Measurements from ENCODE around the gene FAM120B. TPM values are rescaled to one million over a fixed set of nuclear protein-coding genes. Genes with fewer than 3 reads are reported as not detected.

The FAM120B gene
- total and polyA plus RNA-seq, 2 experiments from 2014 or later: 7.2 to 16.7 TPM

DNA sequence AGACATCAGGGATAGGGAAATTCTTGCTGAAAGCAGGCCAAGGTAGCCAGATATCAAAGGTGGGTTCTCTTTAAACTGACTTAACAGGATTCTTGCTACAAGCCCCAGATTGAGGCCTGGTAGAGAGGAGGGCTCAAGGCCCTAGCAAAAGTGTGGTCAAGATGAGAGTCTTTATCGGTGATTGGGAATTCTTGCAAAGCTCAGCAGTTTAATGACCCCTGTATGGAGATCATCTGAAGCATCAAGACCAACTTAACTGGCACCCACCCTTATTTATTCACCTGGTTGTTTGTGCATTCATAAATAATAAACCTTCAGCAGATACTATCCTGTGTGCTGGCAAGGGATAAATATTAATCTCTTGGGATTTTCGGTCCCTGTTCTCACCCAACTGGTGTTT, 6.3 kb downstream of the FAM120B start:
- H2AFZ ChIP-seq: no peak overlapping the region
- H3K4me2 ChIP-seq: no peak overlapping the region
- Mint-ChIP-seq H3K4me1 (peaks cover 17% of the 10 kb centered on the region), H3K36me3 (ENCODE audit: low read depth) (no peaks in the 10 kb centered on the region), H3K4me3 (no peak overlapping the region), H3K27ac (no peak overlapping the region), H3K27me3 (ENCODE audit: insufficient read depth, low read depth, poor library complexity) (peaks cover 4% of the 10 kb centered on the region), H3K9me3 (no peaks in the 10 kb centered on the region)
- H3K36me3 ChIP-seq (ENCODE audit: insufficient read depth): no peaks in the 10 kb centered on the region
- no peaks in the 10 kb centered on the region for H3K9me2 ChIP-seq (ENCODE audit: insufficient read depth)
- TF ChIP-seq EZH2 (IDR thresholded peaks at IDR 0.05; ENCODE audit: low read depth, unreplicated experiment): no peak
- TF ChIP-seq, protein P1, sequence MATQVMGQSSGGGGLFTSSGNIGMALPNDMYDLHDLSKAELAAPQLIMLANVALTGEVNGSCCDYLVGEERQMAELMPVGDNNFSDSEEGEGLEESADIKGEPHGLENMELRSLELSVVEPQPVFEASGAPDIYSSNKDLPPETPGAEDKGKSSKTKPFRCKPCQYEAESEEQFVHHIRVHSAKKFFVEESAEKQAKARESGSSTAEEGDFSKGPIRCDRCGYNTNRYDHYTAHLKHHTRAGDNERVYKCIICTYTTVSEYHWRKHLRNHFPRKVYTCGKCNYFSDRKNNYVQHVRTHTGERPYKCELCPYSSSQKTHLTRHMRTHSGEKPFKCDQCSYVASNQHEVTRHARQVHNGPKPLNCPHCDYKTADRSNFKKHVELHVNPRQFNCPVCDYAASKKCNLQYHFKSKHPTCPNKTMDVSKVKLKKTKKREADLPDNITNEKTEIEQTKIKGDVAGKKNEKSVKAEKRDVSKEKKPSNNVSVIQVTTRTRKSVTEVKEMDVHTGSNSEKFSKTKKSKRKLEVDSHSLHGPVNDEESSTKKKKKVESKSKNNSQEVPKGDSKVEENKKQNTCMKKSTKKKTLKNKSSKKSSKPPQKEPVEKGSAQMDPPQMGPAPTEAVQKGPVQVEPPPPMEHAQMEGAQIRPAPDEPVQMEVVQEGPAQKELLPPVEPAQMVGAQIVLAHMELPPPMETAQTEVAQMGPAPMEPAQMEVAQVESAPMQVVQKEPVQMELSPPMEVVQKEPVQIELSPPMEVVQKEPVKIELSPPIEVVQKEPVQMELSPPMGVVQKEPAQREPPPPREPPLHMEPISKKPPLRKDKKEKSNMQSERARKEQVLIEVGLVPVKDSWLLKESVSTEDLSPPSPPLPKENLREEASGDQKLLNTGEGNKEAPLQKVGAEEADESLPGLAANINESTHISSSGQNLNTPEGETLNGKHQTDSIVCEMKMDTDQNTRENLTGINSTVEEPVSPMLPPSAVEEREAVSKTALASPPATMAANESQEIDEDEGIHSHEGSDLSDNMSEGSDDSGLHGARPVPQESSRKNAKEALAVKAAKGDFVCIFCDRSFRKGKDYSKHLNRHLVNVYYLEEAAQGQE (IDR thresholded peaks at IDR 0.05; ENCODE audit: unreplicated experiment): no peak
- TF ChIP-seq POLR2AphosphoS5 (IDR thresholded peaks at IDR 0.05; ENCODE audit: low read depth): no peak
- no peak for TF ChIP-seq ZNF331 (CRISPR knock-in tag; IDR thresholded peaks at IDR 0.05; ENCODE audit: low read depth)
- TF ChIP-seq, protein P2, sequence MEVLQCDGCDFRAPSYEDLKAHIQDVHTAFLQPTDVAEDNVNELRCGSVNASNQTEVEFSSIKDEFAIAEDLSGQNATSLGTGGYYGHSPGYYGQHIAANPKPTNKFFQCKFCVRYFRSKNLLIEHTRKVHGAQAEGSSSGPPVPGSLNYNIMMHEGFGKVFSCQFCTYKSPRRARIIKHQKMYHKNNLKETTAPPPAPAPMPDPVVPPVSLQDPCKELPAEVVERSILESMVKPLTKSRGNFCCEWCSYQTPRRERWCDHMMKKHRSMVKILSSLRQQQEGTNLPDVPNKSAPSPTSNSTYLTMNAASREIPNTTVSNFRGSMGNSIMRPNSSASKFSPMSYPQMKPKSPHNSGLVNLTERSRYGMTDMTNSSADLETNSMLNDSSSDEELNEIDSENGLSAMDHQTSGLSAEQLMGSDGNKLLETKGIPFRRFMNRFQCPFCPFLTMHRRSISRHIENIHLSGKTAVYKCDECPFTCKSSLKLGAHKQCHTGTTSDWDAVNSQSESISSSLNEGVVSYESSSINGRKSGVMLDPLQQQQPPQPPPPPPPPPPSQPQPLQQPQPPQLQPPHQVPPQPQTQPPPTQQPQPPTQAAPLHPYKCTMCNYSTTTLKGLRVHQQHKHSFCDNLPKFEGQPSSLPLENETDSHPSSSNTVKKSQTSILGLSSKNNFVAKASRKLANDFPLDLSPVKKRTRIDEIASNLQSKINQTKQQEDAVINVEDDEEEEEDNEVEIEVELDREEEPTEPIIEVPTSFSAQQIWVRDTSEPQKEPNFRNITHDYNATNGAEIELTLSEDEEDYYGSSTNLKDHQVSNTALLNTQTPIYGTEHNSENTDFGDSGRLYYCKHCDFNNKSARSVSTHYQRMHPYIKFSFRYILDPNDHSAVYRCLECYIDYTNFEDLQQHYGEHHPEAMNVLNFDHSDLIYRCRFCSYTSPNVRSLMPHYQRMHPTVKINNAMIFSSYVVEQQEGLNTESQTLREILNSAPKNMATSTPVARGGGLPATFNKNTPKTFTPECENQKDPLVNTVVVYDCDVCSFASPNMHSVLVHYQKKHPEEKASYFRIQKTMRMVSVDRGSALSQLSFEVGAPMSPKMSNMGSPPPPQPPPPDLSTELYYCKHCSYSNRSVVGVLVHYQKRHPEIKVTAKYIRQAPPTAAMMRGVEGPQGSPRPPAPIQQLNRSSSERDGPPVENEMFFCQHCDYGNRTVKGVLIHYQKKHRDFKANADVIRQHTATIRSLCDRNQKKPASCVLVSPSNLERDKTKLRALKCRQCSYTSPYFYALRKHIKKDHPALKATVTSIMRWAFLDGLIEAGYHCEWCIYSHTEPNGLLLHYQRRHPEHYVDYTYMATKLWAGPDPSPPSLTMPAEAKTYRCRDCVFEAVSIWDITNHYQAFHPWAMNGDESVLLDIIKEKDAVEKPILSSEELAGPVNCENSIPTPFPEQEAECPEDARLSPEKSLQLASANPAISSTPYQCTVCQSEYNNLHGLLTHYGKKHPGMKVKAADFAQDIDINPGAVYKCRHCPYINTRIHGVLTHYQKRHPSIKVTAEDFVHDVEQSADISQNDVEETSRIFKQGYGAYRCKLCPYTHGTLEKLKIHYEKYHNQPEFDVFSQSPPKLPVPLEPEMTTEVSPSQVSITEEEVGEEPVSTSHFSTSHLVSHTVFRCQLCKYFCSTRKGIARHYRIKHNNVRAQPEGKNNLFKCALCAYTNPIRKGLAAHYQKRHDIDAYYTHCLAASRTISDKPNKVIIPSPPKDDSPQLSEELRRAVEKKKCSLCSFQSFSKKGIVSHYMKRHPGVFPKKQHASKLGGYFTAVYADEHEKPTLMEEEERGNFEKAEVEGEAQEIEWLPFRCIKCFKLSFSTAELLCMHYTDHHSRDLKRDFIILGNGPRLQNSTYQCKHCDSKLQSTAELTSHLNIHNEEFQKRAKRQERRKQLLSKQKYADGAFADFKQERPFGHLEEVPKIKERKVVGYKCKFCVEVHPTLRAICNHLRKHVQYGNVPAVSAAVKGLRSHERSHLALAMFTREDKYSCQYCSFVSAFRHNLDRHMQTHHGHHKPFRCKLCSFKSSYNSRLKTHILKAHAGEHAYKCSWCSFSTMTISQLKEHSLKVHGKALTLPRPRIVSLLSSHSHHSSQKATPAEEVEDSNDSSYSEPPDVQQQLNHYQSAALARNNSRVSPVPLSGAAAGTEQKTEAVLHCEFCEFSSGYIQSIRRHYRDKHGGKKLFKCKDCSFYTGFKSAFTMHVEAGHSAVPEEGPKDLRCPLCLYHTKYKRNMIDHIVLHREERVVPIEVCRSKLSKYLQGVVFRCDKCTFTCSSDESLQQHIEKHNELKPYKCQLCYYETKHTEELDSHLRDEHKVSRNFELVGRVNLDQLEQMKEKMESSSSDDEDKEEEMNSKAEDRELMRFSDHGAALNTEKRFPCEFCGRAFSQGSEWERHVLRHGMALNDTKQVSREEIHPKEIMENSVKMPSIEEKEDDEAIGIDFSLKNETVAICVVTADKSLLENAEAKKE (CRISPR knock-in tag; IDR thresholded peaks at IDR 0.05): no peak
- no peak for TF ChIP-seq ZNF114 (CRISPR knock-in tag; IDR thresholded peaks at IDR 0.05)
- no peak for TF ChIP-seq JUNB (IDR thresholded peaks at IDR 0.05; ENCODE audit: unreplicated experiment)
- no peak for TF ChIP-seq NANOG (IDR thresholded peaks at IDR 0.05; ENCODE audit: borderline replicate concordance)
- no peak for TF ChIP-seq CREB1 (CRISPR knock-in tag; IDR thresholded peaks at IDR 0.05; ENCODE audit: low read depth)
- TF ChIP-seq, protein P3, sequence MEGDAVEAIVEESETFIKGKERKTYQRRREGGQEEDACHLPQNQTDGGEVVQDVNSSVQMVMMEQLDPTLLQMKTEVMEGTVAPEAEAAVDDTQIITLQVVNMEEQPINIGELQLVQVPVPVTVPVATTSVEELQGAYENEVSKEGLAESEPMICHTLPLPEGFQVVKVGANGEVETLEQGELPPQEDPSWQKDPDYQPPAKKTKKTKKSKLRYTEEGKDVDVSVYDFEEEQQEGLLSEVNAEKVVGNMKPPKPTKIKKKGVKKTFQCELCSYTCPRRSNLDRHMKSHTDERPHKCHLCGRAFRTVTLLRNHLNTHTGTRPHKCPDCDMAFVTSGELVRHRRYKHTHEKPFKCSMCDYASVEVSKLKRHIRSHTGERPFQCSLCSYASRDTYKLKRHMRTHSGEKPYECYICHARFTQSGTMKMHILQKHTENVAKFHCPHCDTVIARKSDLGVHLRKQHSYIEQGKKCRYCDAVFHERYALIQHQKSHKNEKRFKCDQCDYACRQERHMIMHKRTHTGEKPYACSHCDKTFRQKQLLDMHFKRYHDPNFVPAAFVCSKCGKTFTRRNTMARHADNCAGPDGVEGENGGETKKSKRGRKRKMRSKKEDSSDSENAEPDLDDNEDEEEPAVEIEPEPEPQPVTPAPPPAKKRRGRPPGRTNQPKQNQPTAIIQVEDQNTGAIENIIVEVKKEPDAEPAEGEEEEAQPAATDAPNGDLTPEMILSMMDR (conservative IDR thresholded peaks at IDR 0.05; ENCODE audit: low read depth in 2 of 2): no peak
- TF ChIP-seq, protein P4, sequence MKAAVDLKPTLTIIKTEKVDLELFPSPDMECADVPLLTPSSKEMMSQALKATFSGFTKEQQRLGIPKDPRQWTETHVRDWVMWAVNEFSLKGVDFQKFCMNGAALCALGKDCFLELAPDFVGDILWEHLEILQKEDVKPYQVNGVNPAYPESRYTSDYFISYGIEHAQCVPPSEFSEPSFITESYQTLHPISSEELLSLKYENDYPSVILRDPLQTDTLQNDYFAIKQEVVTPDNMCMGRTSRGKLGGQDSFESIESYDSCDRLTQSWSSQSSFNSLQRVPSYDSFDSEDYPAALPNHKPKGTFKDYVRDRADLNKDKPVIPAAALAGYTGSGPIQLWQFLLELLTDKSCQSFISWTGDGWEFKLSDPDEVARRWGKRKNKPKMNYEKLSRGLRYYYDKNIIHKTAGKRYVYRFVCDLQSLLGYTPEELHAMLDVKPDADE (IDR thresholded peaks at IDR 0.05): no peak
- no peak for TF ChIP-seq STAT1 (IDR thresholded peaks at IDR 0.05; ENCODE audit: unreplicated experiment)
- TF ChIP-seq EZH2phosphoT487 (IDR thresholded peaks at IDR 0.05; ENCODE audit: unreplicated experiment): no peak
- ATAC-seq: no peak
- H3K79me2 ChIP-seq (replicated peaks; ENCODE audit: insufficient read depth): peaks cover 82% of the 10 kb centered on the region
- H3K27me3 ChIP-seq (ENCODE audit: insufficient read depth): no peaks in the 10 kb centered on the region
- H4K20me1 ChIP-seq (replicated peaks; ENCODE audit: insufficient read depth): peaks cover 9% of the 10 kb centered on the region
- no peak overlapping the region for H3K4me3 ChIP-seq
- no peak for DNase-seq (ENCODE audit: low spot score)
- H3K4me1 ChIP-seq (ENCODE audit: insufficient read depth): no peaks in the 10 kb centered on the region
- H3K27ac ChIP-seq (ENCODE audit: low read depth): no peak overlapping the region
- H3F3A ChIP-seq (replicated peaks; ENCODE audit: low read depth): no peaks in the 10 kb centered on the region

Measured in GM23338 (cell line).